Measurements from ENCODE around the gene OSTN. TPM values are rescaled to one million over a fixed set of nuclear protein-coding genes. Genes with fewer than 3 reads are reported as not detected.

The OSTN gene
- polyA plus RNA-seq, 2 of the 4 experiments (the other 2 are of a cell fraction): not detected

DNA sequence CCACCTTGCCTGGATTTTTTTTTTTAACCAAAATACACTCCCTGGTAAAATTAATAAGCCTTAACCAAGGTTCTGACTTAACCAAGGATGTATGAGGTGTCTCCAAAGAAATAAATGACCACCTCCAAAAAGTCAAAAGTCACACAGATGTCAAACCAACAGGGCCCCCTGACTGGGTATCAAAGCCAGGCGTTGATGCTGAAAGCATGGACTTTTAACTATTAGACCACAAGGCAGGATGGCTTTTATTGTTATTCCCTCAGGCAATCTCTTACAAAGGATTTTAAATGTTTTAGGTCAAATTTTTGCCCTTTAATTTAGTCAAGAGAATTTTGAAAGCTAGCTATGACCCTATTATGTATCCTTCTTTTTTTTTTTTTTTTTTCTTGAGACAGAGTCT lies 60.4 kb downstream of the OSTN start:
- CTCF ChIA-PET: no interaction called here
- DNase-seq (ENCODE audit: low read depth in 1 of 2, low spot score in 1 of 2) (no peak), ATAC-seq (no peak), FAIRE-seq (no peak)
- WGBS (ENCODE audit: missing lambda C conversion rate): 84% methylated on average over 1 of the region's 1 CpG
- no peak overlapping the region for H3K4me2 ChIP-seq
- POLR2A ChIA-PET: no interaction called here
- no peaks in the 10 kb centered on the region for H3K4me1 ChIP-seq
- H3K9me3 ChIP-seq: no peaks in the 10 kb centered on the region
- TF ChIP-seq EP300 (IDR thresholded peaks at IDR 0.05) (no peak), HMGXB4 (CRISPR knock-in tag; IDR thresholded peaks at IDR 0.05; ENCODE audit: borderline replicate concordance) (no peak), RAD21 (conservative IDR thresholded peaks at IDR 0.05 in 1 of 2, IDR thresholded peaks at IDR 0.05 in 1 of 2) (no peak), HOXB5 (CRISPR knock-in tag; IDR thresholded peaks at IDR 0.05) (no peak)
- no peak overlapping the region for H3K4me3 ChIP-seq
- H3K27ac ChIP-seq: no peak overlapping the region

DNA sequence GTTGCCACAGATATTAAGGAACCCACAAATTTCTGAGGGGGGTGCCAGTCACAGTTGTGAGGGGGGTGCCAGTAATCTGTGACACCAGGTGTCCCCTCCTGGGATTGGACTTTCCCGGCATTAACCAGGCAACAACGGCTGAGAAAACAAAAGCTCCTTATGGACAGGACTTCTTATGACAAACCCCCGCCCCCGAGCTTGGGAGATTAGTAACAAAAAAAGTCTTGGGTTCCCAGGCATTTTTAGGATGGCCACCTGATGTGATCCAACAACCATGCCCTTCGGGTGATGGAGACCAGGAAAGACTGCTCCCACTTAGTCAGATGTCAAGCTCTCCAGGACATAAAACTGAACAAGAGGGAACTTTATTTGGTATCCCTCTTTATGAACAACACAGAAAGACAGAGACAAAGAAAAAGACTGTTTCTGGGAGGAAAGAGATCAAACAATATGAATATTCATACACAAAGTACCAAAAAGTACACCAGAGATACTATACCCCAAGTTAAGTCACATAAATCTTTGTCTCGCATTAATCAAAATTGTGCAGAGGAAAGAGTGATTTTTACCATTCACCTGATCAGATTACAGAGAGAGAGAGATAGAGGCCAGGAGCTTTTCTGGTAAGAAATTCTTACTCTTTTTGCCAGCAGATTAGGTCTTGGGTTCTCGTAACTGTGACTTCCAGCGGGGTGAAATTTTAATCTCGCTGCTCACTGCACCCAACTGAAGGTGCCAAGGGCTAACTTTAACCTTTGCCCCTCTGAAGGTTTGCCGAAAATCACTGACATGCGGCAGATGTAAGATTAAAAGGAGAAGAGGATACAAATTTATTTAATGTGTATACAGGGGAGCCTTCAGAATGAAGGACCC lies 61.6 kb downstream of the OSTN start:
- 79% methylated on average over 11 of the region's 11 CpGs for WGBS (ENCODE audit: missing lambda C conversion rate)
- CTCF ChIA-PET: no interaction called here
- Histone ChIP-seq H3K9me3 (no peaks in the 10 kb centered on the region), H3K4me1 (no peaks in the 10 kb centered on the region), H3K27ac (no peak overlapping the region), H3K4me2 (no peak overlapping the region), H3K4me3 (no peak overlapping the region)
- DNase-seq (ENCODE audit: low read depth in 1 of 2, low spot score in 1 of 2) (no peak), ATAC-seq (no peak), FAIRE-seq (no peak)
- POLR2A ChIA-PET: no interaction called here
- TF ChIP-seq ESRRA (IDR thresholded peaks at IDR 0.05; ENCODE audit: borderline replicate concordance, low read length) (no peak), HEYL (CRISPR knock-in tag; IDR thresholded peaks at IDR 0.05) (no peak), EP300 (IDR thresholded peaks at IDR 0.05) (no peak), RARB (CRISPR knock-in tag; IDR thresholded peaks at IDR 0.05) (no peak), ZFP36 (IDR thresholded peaks at IDR 0.05; ENCODE audit: borderline replicate concordance, partially characterized antibody) (no peak), USF2 (IDR thresholded peaks at IDR 0.05) (no peak), TP53 (CRISPR knock-in tag; IDR thresholded peaks at IDR 0.05) (no peak)

DNA sequence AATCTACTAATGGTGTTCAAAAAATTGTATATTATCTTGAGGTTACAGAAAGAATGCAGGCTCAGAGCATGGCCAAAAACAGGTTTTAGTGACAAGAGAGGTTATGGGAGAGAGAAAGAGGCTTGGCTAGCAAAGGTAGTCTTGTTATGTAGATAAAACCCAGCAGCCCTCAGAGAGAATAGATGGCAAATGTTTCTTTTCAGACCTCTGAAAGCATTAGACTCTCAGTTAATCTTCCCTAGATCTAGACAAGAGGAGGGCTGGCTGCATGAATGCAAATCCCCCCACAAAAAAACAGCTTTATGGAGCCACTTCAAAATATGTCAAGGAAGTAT lies 62.2 kb downstream of the OSTN start:
- Histone ChIP-seq H3K9me3 (no peaks in the 10 kb centered on the region), H3K27ac (no peak overlapping the region), H3K4me1 (no peaks in the 10 kb centered on the region), H3K4me3 (no peak overlapping the region), H3K4me2 (no peak overlapping the region)
- TF ChIP-seq TFCP2L1 (CRISPR knock-in tag; IDR thresholded peaks at IDR 0.05) (no peak), HES2 (IDR thresholded peaks at IDR 0.05) (no peak), SMC3 (IDR thresholded peaks at IDR 0.05) (no peak), ZSCAN20 (CRISPR knock-in tag; IDR thresholded peaks at IDR 0.05) (no peak), RNF2 (IDR thresholded peaks at IDR 0.05; ENCODE audit: borderline replicate concordance, low read depth) (no peak)
- ATAC-seq (no peak), DNase-seq (ENCODE audit: low read depth in 1 of 2, low spot score in 1 of 2) (no peak), FAIRE-seq (no peak)
- POLR2A ChIA-PET: no interaction called here
- CTCF ChIA-PET: no interaction called here

DNA sequence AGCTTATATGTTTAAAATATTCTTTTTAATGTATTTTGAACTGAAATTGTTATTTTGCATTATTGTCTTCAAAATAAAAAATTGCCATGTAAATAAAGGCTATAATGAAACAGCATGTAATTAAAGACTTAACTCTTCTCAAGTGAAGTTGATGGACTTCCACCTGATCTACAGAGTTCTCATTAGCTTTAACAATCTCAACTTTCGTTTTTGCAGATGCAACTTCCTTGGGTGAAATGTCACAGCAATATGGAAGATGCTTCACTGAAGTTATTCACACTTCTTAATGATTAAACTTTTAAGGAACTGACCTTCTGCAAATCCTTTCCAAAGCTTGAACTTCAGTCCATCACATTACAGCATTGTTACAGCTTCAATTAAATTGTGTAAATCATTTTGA lies 63.6 kb downstream of the OSTN start:
- no peaks in the 10 kb centered on the region for H3K9me3 ChIP-seq
- FAIRE-seq (no peak), DNase-seq (ENCODE audit: low read depth in 1 of 2, low spot score in 1 of 2) (no peak), ATAC-seq (no peak)
- TF ChIP-seq E2F6 (IDR thresholded peaks at IDR 0.05; ENCODE audit: borderline replicate concordance, low read depth): no peak
- TF ChIP-seq HOXB13 (CRISPR knock-in tag; IDR thresholded peaks at IDR 0.05; ENCODE audit: low read depth): no peak
- TF ChIP-seq USF2 (IDR thresholded peaks at IDR 0.05): no peak
- TF ChIP-seq TP53 (CRISPR knock-in tag; IDR thresholded peaks at IDR 0.05): no peak
- TF ChIP-seq JUNB (IDR thresholded peaks at IDR 0.05): no peak
- TF ChIP-seq HEYL (CRISPR knock-in tag; IDR thresholded peaks at IDR 0.05): no peak
- TF ChIP-seq PHF8 (IDR thresholded peaks at IDR 0.05; ENCODE audit: borderline replicate concordance, low read depth): no peak
- TF ChIP-seq HES2 (IDR thresholded peaks at IDR 0.05): no peak
- TF ChIP-seq CBX2 (IDR thresholded peaks at IDR 0.05; ENCODE audit: borderline replicate concordance, low read depth): no peak
- H3K4me3 ChIP-seq: no peak overlapping the region
- CTCF ChIA-PET: interaction anchor here (1.1 to 1.5 kb wide), 2 partner anchors 22 to 54 kb away, joined by 3 read pairs; no protein-coding TSS in a partner anchor
- POLR2A ChIA-PET: no interaction called here
- H3K27ac ChIP-seq: no peak overlapping the region
- H3K4me2 ChIP-seq: no peak overlapping the region
- 24% methylated on average over 1 of the region's 1 CpG for WGBS (ENCODE audit: missing lambda C conversion rate)
- no peaks in the 10 kb centered on the region for H3K4me1 ChIP-seq

Measured in A549 (cell line).